Measurements from ENCODE around the gene SH2D4B.

Gene SH2D4B

GRCh38 chr10:80596391-80597257 is 58.9 kb downstream of the SH2D4B start:
- peak; percentile 12 for DNase-seq

GRCh38 chr10:80598084-80598798 is 60.5 kb downstream of the SH2D4B start:
- DNase-seq, result no peak

GRCh38 chr10:80598951-80599350 is 61.2 kb downstream of the SH2D4B start:
- DNase-seq, result no peak

GRCh38 chr10:80599424-80599847 is 61.7 kb downstream of the SH2D4B start:
- peak; percentile 2 for DNase-seq

- no peak for DNase-seq
Measured at GRCh38 chr10:80600256-80600655, 62.6 kb downstream of the SH2D4B start.

- DNase-seq, result no peak
Measured at GRCh38 chr10:80602881-80603280, 65.2 kb downstream of the SH2D4B start.

GRCh38 chr10:80603516-80603915 is 65.8 kb downstream of the SH2D4B start:
- no peak for DNase-seq

- DNase-seq, result no peak
Measured at GRCh38 chr10:80608706-80609105, 71.0 kb downstream of the SH2D4B start.

- no peak for DNase-seq
Measured at GRCh38 chr10:80609331-80609730, 71.6 kb downstream of the SH2D4B start.

- DNase-seq, result no peak
Measured at GRCh38 chr10:80611481-80612185, 73.9 kb downstream of the SH2D4B start.

- DNase-seq, result peak; percentile 4
Measured at GRCh38 chr10:80612261-80612660, 74.6 kb downstream of the SH2D4B start.

GRCh38 chr10:80613466-80614170 is 75.9 kb downstream of the SH2D4B start:
- no peak for DNase-seq

GRCh38 chr10:80614576-80615416 is 77.1 kb downstream of the SH2D4B start:
- no peak for DNase-seq

- no peak for DNase-seq
Measured at GRCh38 chr10:80617807-80618206, 80.1 kb downstream of the SH2D4B start.

GRCh38 chr10:80619036-80619435 is 81.3 kb downstream of the SH2D4B start:
- DNase-seq, result no peak

- no peak for DNase-seq
Measured at GRCh38 chr10:80622153-80622552, 84.5 kb downstream of the SH2D4B start.

GRCh38 chr10:80630324-80630723 is 92.6 kb downstream of the SH2D4B start:
- DNase-seq, result no peak

- no peak for DNase-seq
Measured at GRCh38 chr10:80632742-80633141, 95.0 kb downstream of the SH2D4B start.

GRCh38 chr10:80633383-80633860 is 95.7 kb downstream of the SH2D4B start:
- DNase-seq, result no peak

GRCh38 chr10:80633910-80634309 is 96.2 kb downstream of the SH2D4B start:
- no peak for DNase-seq

GRCh38 chr10:80642661-80643060 is 105.0 kb downstream of the SH2D4B start:
- no peak for DNase-seq

- DNase-seq, result no peak
Measured at GRCh38 chr10:80646366-80646765, 108.7 kb downstream of the SH2D4B start.
